ENCODE results near the gene FBXW7.

FBXW7 gene

DNA sequence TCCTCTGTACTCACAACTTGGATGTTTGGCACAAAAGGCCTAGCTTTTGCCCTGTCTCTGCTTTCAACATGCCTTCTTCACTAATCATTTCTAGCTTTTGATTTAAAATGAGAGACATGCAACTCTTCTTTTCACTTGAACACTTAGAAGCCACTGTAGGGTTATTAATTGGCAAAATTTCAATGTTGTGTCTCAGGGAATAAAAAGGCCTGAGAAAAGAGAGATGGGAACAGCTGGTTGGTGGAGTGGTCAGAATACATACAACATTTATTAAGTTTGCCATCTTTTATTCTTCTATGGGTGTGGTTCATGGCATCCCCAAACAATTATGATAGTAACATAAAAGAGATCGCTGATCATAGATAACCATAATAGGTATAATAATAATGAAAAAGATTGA, 114.3 kb downstream of the FBXW7 start:
- DNase-seq: no peak

DNA sequence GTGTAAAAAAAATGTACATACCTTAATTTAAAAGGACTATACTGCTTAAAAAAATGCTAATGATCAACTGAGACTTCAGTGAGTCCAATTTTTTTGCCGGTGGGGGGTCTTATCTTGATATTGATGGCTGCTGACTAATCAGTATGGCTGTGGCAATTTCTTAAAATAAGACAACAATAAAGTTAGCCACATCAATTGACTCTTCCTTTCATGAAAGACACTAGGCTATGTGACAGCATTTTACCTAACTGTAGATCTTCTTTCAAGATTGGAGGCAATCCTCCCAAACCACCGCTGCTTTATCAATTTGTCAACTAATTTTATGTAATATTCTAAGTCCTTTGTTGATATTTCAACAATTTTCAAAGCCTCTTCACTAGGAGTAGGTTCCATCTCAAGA, 116.1 kb downstream of the FBXW7 start:
- no peak for DNase-seq

DNA sequence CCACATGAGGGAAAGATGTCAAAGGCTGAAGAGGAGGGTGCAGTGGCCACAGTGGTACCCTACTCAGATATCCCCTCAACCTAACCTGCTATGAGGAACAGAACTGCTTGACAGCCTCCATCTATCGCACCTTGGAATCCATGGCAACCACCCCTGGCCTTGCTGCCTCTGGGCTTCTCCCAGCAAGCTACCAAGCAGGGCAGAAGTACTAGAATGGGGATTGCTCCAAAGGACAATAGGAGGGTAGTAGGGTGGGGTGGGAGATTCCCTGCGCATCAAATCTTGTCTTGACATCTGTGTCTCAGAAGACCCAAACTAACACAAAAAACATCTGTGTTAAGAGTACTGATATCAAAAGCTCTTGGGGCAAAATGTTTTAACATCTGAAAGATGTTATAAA, 118.2 kb downstream of the FBXW7 start:
- no peak for DNase-seq

DNA sequence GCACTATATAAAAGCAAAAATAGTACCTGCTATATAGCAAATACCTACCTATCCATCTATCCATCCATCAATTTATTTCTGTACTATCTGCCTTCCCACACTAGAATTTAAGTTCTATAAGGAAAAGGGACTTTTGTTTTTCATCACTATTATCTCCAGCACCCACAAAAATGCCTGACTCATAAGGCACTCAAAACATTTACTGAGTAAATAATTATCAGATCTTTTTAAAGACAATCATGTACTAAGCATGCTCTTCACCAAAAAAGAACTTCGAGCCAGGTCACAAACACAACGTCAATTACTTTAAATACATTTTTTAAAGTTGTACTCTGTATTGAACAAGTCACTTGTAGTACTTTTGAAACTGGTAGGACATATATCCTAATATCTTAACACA, 119.9 kb downstream of the FBXW7 start:
- no peak for DNase-seq

DNA sequence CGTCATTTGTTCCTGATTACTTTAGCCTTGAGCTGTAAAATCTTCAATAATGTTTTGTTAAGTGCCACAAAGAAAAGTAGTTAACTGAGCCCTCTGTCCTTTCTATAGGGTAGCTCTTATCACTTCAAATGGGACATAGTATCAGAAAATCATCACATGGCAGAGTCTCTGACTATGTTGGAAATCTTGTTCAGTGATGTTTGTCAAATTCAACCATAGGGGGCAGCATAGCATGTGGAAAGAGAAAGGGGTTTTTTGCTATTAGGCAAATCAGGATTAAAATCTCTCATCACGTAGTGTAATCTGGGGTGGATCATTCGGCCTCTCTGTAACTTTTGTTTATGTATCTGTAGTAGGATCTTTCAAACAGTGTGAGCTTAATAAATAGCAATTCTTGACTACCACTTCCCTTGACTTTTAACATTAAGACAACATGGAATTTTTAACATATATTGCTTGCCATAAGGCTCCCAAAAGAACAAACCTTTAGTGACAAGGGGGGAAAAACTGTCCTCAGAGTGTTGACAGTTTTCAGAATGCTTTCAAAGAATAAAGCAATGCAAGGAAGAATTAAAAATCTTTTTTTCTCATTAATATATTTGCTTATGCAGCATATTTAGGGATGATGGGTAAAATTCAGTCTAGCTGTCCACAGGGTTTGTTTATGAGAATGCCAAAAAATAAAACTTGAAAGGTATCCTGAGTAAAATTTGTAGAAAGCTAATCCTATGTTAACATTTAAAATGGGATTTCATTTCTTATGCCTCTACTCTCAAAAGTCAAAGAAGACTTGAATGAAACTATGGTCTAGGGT, 127.2 kb downstream of the FBXW7 start:
- peak; percentile 17 for DNase-seq

DNA sequence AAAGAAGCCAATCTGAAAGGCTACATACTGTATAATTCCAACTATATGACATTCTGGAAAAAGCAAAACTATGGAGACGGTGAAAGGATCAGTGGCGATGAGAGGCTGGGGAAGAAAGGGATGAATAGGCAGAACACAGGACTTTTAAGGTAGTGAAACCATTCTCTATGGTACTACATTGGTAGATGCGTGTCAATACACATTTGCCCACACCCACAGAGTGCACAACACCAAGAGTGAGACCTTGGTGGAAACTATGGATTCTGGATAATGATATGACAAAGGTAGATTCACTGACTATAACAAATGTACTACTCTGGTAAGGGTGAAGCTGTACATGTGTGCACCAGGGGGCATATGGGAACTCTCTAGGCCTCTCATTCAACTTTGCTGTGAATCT, 134.5 kb downstream of the FBXW7 start:
- no peak for DNase-seq

DNA sequence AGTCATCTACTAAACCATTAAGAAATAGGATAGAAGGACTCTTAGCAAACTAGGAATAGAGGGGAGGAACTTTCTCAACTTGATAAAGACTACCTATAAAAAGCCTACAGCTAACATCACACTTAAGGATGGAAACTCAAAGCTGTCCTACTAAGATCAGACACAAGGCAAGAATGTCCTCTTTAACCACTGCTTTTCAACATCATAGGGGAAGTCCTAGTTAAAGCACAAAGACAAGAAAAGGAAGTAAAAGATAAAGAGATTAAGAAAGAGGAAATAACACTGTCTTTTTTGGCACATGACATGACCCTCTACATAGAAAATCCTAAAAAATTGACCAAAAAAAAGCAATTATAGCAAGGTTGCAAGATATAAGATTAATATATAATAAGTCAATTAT, 136.6 kb downstream of the FBXW7 start:
- no peak for DNase-seq

DNA sequence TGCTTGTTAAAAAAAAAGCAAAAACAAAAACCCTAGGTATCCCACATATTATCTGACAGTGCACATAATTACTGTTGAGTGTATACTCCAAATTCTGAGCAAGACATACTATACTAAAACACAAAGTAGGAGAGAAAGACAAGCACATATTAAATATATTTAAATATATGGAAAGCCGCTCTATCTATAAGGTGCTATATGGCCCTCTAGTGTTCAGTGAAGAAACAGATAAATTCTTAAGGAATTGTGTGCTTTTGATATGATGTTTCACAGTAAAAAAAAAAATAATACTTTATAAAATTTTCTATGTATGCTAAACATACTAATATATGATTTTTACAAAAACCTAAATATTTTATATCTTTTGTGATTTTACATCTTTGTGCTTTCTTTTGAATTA, 137.8 kb downstream of the FBXW7 start:
- no peak for DNase-seq

DNA sequence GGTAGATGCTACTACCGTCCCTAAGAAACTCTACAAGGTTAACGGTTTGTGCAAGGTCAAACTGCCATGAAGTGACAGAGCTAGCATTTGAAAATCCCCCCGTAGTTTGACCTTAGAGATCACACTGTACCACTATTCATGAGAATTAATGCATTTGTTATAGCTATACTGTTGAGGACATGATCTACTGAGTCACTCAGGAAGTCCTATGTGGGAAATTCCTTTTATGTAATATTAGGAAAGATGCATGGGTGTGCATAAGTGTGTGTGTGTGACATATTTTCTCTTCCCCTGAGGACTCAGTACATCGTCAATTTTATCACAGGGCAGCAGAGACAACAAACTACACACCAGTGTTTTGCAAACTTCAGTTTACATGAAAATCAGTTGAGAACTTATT, 141.1 kb downstream of the FBXW7 start:
- DNase-seq: no peak

DNA sequence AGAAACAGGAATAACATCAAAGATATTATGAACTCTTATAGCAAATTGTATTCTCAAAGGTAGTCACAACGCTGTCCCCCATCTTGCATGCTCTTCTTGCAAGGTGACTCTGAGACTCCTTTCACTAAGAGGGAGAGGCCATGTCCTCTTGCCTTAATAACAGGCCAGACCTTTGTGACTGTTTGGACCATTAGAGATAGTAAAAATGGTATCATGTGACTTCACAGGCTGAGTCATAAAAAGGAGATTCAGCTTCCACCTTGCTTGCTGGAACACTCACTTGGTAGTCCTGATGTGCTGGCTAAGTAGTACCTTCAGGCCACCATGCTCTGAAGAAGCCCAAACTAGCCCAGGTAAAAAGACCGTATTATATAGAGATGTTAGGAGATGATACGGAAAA, 143.8 kb downstream of the FBXW7 start:
- no peak for DNase-seq

DNA sequence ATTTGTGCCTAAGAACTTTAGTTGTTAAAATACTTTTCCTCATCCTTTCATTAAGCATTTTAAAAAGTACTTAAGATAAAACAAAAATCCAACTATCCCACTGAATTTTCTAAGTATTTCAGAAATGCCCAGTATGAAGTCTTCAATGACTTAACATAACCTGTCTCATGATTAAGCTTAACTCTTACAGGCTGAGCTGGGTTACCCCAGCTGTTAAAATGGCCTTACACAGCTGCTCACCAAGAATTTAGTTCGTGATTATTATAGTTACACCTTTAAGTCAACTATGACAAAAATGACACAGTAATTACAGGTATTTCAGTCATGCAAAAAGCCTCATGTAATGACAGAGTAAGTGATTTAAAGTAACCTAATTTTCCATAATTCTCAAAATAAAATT, 145.7 kb downstream of the FBXW7 start:
- DNase-seq: no peak

DNA sequence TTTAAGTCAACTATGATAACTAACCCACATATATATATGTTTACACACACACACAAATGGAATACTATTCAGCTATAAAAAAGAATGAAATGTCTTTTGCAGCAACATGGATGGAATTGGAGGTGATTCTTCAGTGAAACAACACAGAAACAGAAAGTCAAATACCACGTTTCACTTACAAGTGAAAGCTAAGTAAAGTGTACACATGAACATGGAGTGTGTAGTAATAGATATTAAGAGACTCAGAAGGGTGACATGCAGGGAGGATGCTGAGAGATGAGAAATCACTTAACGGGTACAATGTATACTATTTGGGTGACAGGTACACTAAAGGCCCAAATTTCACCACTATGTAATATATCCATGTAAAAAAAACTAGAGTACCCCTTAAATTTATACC, 146.5 kb downstream of the FBXW7 start:
- DNase-seq: no peak

DNA sequence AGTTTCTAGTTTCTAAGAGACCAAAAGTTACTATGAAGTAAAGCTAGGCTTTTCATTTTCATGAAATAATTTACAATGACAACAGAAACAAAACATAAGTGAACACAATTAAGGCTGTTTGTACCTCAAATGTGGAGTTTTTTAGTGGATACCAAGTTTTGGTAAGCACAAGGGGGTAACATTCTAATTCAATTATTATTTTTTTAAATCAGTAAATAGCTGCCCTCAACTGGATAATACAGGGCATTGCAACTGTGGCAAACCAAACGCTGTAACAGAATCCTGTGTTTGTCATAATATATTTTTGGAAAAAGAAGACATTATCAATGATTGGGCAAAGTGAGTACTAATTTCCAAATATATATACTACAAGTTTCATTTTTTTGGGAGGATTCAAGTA, 150.3 kb downstream of the FBXW7 start:
- no peak for DNase-seq

DNA sequence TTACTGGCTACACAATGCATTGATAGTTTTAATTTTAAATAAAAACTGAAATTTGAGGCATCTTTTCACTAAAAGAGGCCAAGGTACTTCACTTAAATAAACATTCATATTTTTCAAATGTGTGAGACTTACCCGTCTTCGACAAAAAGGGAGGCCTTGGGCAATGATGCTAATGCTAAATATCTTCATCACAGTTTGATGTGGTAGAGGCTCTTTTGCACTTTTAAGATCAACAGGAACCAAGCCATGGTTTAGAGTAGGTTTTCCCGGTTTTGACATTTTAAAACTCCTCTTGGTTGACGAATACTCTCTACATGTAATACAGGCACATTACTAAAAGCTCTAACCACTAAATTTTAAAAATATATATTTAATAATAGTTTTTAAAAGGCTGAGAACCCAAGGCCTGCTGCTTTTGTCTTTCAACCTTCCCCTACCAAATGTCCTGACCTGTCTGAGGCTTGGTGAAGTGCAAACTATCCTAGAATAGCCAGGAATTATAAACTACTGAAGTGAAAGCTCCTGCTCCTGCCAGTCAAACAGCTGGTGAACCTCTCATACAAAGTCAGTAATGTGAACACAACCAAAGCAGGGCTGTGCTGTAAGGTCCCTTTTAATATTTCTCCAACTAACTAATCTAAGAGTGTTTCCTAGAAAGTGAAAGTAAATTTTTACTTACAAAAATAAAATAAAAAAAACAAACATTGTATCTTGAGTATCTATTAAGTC, 153.7 kb downstream of the FBXW7 start:
- no peak for DNase-seq

DNA sequence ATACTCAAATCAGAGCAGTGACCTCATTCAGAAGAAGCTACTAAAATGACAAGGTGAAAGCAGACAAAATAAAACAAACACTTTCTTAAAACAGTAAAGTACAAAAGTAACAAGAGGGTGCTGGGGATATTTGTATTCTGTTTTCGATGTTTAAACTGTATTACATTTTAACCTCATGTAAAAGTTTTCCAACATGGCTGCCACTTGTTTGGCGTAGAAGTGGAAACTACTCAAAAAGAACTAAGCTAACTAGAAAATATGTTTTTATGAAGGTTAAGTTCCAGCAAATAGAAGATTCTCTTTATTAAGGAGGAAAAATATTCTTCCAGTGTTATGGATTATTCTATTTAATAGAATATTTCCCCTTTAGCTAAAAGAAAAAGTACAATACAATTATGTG, 155.0 kb downstream of the FBXW7 start:
- no peak for DNase-seq

DNA sequence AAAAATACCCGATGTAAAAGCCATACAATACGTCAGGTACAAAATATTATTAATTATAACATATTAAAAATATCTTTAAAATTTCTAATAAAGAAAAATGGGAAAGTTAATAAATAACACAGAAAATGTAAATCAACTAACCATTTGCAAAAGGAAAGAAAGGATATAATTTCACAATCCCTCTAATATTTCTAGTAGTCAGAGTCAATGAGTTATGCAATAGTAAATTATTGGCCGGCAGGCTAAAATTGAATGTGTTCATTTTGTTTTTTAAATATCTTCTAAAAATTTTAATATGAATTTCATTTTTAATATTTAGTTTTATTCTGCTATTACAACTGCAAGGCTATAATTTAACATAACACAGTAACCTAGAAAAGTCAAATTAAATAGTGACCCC, 155.7 kb downstream of the FBXW7 start:
- DNase-seq: no peak

DNA sequence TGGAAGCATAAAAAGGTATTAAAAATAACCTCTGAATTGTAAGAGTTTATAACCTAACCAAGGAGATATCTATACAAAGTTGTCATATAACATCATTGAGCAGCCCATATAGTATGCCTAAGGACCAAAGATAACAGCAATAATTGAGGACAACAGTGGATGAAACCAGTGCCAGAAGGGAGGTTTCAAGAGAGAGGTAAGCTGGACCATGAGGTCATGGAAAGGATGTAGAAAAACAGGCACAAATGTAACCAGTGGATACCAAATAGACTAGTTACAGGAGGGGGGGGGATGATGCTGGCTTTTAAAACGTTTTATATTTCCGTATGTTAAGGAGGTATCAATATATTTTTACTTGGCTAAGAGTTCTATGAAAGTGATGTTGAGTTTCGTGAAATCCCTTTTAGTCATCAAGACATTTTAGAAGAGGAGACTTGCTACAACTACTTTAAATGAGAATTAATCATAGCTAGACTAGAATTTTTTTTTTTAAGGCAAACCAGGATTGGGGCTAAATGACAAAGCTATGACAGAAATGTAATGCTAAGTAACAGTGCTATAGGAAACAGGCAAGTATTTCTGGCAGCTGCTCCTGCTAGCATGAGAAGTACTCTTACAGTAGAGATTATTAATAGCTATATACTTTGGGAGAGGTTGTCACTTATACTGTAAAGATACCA, 161.1 kb downstream of the FBXW7 start:
- no peak for DNase-seq

DNA sequence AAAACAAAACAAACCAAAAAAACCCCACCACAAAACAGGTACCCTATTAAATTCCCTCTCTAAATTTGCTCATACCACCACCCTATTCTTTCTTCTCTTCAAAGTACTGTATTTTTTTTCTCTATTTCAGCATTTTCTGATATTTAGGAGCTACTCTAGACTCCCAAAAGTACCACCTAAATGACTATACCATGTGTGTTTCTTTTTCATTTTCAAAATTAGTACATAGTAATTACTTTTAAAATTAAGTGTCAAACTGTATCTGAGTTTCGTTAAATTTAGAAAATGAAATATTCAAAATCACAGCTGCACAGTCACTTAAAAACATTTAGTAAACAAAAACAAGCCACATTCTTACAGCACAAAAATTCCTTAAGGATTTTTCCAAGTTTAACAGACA, 161.7 kb downstream of the FBXW7 start:
- no peak for DNase-seq

DNA sequence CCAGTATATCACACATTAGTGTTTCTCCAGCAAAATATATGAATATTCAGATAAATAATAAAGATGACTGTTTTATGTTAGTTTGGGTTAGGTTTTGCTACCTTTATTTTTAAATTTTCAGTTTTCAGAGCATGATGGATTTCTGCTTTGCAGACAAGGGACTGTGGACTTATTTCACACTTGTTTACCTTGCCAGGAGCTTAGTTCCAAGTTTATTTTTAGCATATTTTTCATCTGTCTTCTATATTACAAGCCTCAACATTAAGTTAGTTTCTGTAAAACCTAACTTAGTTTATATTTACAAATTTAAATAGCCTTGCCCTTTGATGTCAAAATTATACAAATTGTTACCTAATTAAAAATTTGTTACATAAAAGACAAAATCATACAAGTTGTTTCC, 163.4 kb downstream of the FBXW7 start:
- DNase-seq: no peak

DNA sequence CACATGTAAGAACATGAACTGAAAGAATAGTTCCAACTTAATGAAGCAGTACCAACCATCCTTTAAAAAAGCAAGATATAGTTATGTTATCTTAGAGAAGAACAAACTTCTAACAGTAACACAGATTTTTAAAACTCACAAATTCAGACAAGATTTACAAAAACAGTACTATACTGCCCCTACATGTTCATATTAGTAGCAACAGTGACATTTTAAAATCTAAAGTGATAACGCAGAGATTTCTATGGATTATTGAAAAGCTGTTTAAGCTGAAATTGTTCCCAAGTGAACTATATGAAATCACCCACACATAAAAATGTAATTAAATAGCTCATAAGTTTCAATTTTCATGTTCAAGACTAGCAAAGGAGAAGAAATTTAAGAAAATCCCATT, 166.0 kb downstream of the FBXW7 start:
- no peak for DNase-seq

DNA sequence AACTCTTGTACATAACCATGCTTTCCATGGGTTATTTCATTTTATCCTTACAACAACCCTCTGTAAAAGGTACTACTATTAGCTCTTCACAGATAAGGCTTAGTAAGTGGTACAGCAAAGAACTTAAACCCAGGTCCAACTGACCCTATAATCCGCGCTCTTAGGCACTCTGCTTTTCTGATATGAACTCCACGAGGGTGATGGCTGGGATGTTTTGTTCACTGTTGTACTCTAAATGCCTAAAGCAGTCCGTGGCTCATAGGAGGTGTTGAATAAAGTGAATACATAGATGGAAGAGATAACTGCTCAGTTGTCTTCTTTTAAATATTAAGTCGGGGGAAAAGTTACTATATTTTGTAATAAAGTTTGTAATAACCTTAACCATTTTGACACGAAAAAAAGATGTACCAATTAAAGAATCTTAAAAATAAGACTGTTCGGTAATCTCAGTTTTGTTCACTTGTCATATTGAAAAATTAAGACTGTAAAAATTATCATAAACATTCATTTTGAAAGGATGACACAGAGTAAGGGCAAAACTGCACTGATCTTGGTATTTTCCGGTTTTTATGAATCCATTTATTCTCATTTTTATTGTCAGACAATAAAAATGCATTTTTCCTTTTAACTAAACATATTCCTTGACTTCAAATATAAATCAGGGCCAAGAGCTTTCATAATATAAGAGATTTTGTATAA, 166.5 kb downstream of the FBXW7 start:
- no peak for DNase-seq

DNA sequence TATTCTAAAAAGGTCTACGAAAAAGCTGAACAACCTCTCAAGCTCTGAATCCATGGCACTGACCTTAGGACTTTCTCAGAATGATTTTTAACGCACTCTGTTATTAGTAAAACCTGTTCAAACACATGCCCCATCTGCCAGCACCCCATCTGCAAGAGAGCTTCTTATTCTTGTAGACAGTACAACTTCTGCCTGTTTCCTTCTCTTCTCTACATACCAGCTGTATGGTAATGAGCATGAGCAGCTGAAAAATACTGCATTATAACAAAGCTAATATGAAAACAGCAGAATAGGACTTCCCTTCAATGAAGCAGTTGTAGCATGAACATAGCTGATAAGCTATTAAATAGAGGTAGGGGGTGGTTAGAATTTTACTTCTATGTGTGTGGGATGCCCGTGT, 167.9 kb downstream of the FBXW7 start:
- DNase-seq: peak; percentile 55

DNA sequence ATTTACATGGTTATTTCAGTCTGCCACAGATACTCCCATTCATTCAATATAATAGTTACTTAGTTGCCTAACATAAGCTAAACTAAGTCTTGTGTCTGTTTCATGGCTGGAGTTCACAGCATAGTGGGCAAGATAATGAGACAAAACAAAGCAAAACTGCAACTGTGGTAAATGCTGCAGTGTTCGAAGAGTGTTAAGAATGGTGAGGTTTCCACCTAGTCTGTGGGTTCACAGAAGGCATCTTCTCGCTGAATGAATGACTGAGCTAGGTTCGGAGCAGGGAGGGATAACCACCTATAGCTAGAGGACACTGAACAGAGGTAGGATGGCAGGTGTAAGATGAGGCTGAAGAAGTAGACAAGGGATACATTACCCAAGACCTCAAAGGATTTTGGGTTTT, 171.0 kb downstream of the FBXW7 start:
- DNase-seq: no peak

DNA sequence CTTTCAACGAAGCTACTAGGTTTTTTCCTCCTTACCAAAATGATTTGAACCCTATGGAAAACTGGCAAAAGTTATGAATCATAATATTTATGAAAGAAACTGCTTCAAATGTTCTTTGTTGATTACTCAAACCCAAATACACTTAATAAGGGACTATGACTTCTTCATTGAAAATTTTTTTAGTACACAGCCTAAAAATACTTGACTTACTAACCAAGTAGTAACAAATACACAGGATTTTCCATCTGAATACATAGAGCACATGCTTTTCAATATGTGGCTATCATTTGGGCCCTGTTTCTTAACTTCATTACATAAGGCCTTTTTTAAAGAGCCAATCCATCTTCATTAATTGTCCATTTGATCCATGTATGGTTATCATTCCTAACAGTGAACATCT, 171.5 kb downstream of the FBXW7 start:
- no peak for DNase-seq
